Adrenal gland (tissue), 12 donors: Measurements from ENCODE around the gene RBPMS2. TPM values are rescaled to one million over a fixed set of nuclear protein-coding genes. Genes with fewer than 3 reads are reported as not detected.

Source experiments
- DNase-seq, 7 donors: peaks; one replicate each; pipeline ENCODE4 v3.0.0-alpha.2; 2019 to 2020
- H3K27ac ChIP-seq, 5 donors: fragments of 200-600 bp; sonication (generic) in 4 of 5; 1 replicate in 3 of 5; 2 replicates in 2 of 5; pipeline versions ENCODE4 v1.5.1 to v1.8.0; 2016 to 2020; ENCODE audit warnings: mild to moderate bottlenecking in 1 of 5
- H3K27me3 ChIP-seq: fragments of 200-600 bp; 2 replicates; pipeline ENCODE4 v1.8.0; 2021
- H3K36me3 ChIP-seq, 2 donors: fragments of 200-600 bp; replicated peaks in 1 of 2; 1 replicate in 1 of 2; 2 replicates in 1 of 2; pipeline versions ENCODE4 v1.5.1 to v1.8.0; 2018 to 2022
- H3K4me1 ChIP-seq, 2 donors: fragments of 200-600 bp; replicated peaks in 1 of 2; 1 replicate in 1 of 2; 2 replicates in 1 of 2; pipeline versions ENCODE4 v1.5.1 to v1.8.0; 2018 to 2021
- H3K4me3 ChIP-seq, 4 donors: fragments of 200-600 bp; sonication (generic) in 3 of 4; one replicate each; pipeline ENCODE4 v1.5.1; 2016 to 2018
- H3K9me3 ChIP-seq, 3 donors: fragments of 200-600 bp; sonication (generic) in 1 of 3; replicated peaks in 1 of 3; 1 replicate in 2 of 3; 2 replicates in 1 of 3; pipeline versions ENCODE4 v1.5.1 to v1.8.0; 2016 to 2021
- CTCF ChIP-seq, 6 experiments: fragments of 450-650 bp in 4 of 6; fragments of 200-600 bp in 2 of 6; sonication (generic) in 1 of 6; IDR thresholded peaks; 1 replicate in 5 of 6; 2 replicates in 1 of 6; pipeline versions ENCODE4 v1.5.1 to v1.8.0; 2016 to 2021; ENCODE audit warnings: antibody characterized with exemption in 6 of 6, mild to moderate bottlenecking in 2 of 6, moderate library complexity in 1 of 6
- POLR2A ChIP-seq, 2 donors: fragments of 450-650 bp; IDR thresholded peaks; one replicate each; pipeline ENCODE4 v1.6.1; 2017; ENCODE audit warnings: antibody characterized with exemption in 2 of 2, mild to moderate bottlenecking in 2 of 2, moderate library complexity in 1 of 2
- WGBS, 4 donors: extraction: QIAGEN DNeasy Blood & Tissue Kit in 2 of 4; methylation state at CpG; one replicate each; pipeline versions ENCODE4 v1.1.5 to v1.1.7; 2013 to 2017; 5-methylcytosine and 5-hydroxymethylcytosine counted together
- intact Hi-C, 2 donors: fragments of 100-400 bp; cut with DNase I; formaldehyde crosslinking; loops; one replicate each; pipeline versions ENCODE4 v1.14.1 to v1.15.0; 2022 to 2023
- polyA plus RNA-seq, 3 donors: library from polyadenylated mRNA; stranded (reverse); fragments of 200-250 nt in 2 of 3; fragments of 350-450 nt in 1 of 3; fragmentation: Illumina TruSeq in 1 of 3; extraction: RNeasy Lipid Tissue Mini Kit (QIAGEN cat#74804) in 1 of 3; gene quantifications; one replicate each; pipeline ENCODE4 v1.2.3, GENCODE V29; 2013 to 2014
- total RNA-seq, 9 donors: library from RNA; depleted of rRNA in 4 of 9; stranded (reverse); fragments of >200 nt in 4 of 9; fragments of 120-200 nt in 1 of 9; fragmentation: NEBNext Ultra II Directional in 1 of 9; extraction: Animal tissue kit (Norgen Biotek cat#: 25700) in 1 of 9; gene quantifications; one replicate each; pipeline versions ENCODE4 v1.1.0 to v1.2.4, GENCODE V29; 2013 to 2023
- donor health status: healthy with polysubstance abuse.
- donor health status: Bipolar disorder and iron deficiency.
- donor health status: DM: yes; HTN: yes; CAD: no.
- donor health status: DM: no; HTN: no; CAD: no.
- donor health status: DM: no; HTN: no; CAD: no.
- donor health status: DM: yes; HTN: yes; CAD: no.

The RBPMS2 gene
- total and polyA plus RNA-seq, 12 donors, result 0.39 to 6.3 (median 4.0) TPM; not detected in 1

GRCh38 chr15:64748251-64748650, 27.1 kb downstream of the RBPMS2 start:
- Histone ChIP-seq H3K4me1 (peaks cover 4 to 8% of the 10 kb centered on the region in 2 donors), H3K27me3 (no peaks in the 10 kb centered on the region), H3K36me3 (no peaks in the 10 kb centered on the region), H3K27ac (no peak overlapping the region), H3K9me3 (no peaks in the 10 kb centered on the region), H3K4me3 (no peak overlapping the region)
- no peak for DNase-seq
- TF ChIP-seq POLR2A (IDR thresholded peaks at IDR 0.05) (no peak), CTCF (IDR thresholded peaks at IDR 0.05) (no peak)
- WGBS, 4 donors, result 91 to 98% (median 94%) methylated on average over 4 to 9 of the region's 9 CpGs
- intact Hi-C loops, result no loop called here

GRCh38 chr15:64747578-64747977, 27.8 kb downstream of the RBPMS2 start:
- H3K36me3 ChIP-seq, result no peaks in the 10 kb centered on the region
- H3K4me1 ChIP-seq, result peaks cover 4 to 8% of the 10 kb centered on the region in 2 donors
- H3K27ac ChIP-seq, result no peak overlapping the region
- DNase-seq, result no peak
- H3K27me3 ChIP-seq, result no peaks in the 10 kb centered on the region
- H3K9me3 ChIP-seq, result no peaks in the 10 kb centered on the region
- WGBS, 4 donors, result 88 to 93% (median 90%) methylated on average over 7 to 9 of the region's 9 CpGs
- no peak overlapping the region for H3K4me3 ChIP-seq
- intact Hi-C loops, result no loop called here
- no peak for TF ChIP-seq POLR2A (IDR thresholded peaks at IDR 0.05)
- TF ChIP-seq CTCF (IDR thresholded peaks at IDR 0.05), result no peak

GRCh38 chr15:64746921-64747320, 28.5 kb downstream of the RBPMS2 start:
- no peak overlapping the region for H3K4me3 ChIP-seq
- H3K36me3 ChIP-seq, result no peaks in the 10 kb centered on the region
- intact Hi-C loops, result no loop called here
- 83 to 88% (median 85%) methylated on average over 7 of the region's 7 CpGs for whole genome bisulfite sequencing, 4 donors
- TF ChIP-seq POLR2A (IDR thresholded peaks at IDR 0.05), result no peak
- H3K27ac ChIP-seq, result no peak overlapping the region
- no peaks in the 10 kb centered on the region for H3K27me3 ChIP-seq
- no peak for DNase-seq
- no peaks in the 10 kb centered on the region for H3K9me3 ChIP-seq
- peaks cover 4 to 8% of the 10 kb centered on the region in 2 donors for H3K4me1 ChIP-seq

- H3K4me1 ChIP-seq, result peaks cover 4 to 8% of the 10 kb centered on the region in 2 donors
- H3K27me3 ChIP-seq, result no peaks in the 10 kb centered on the region
- H3K27ac ChIP-seq, result no peak overlapping the region
- 87 to 92% (median 90%) methylated on average over 5 of the region's 5 CpGs for whole genome bisulfite sequencing, 4 donors
- intact Hi-C loops, result no loop called here
- no peaks in the 10 kb centered on the region for H3K36me3 ChIP-seq
- TF ChIP-seq POLR2A (IDR thresholded peaks at IDR 0.05) (no peak), CTCF (IDR thresholded peaks at IDR 0.05) (no peak)
- no peak for DNase-seq
- no peaks in the 10 kb centered on the region for H3K9me3 ChIP-seq
- H3K4me3 ChIP-seq, result no peak overlapping the region
Measured at GRCh38 chr15:64746356-64746755, 29.0 kb downstream of the RBPMS2 start.

GRCh38 chr15:64743691-64744090, 31.7 kb downstream of the RBPMS2 start:
- intact Hi-C loops, result no loop called here
- no peak overlapping the region for H3K27ac ChIP-seq

More at GRCh38 chr15:64743691-64744090, 31.7 kb downstream of the RBPMS2 start:
- Histone ChIP-seq H3K4me1 (peaks cover 0 to 6% of the 10 kb centered on the region in 2 donors), H3K9me3 (no peaks in the 10 kb centered on the region), H3K27me3 (no peaks in the 10 kb centered on the region), H3K36me3 (no peaks in the 10 kb centered on the region), H3K4me3 (no peak overlapping the region)
- DNase-seq, result no peak
- TF ChIP-seq POLR2A (IDR thresholded peaks at IDR 0.05) (no peak), CTCF (IDR thresholded peaks at IDR 0.05) (no peak)
- 93 to 96% (median 94%) methylated on average over 11 of the region's 11 CpGs for WGBS, 4 donors
